T-helper 2 cell treated with Interferon-gamma antibody and Interleukin-4, amounts not matched to agents 100 ng/mL and 5 ng/mL, for 36 hours (primary cell): ENCODE measurements around the gene TRPV6. TPM values are rescaled to one million over a fixed set of nuclear protein-coding genes. Genes with fewer than 3 reads are reported as not detected.

Source experiments
- intact Hi-C: fragments of 100-400 bp; cut with micrococcal nuclease; formaldehyde crosslinking; loops from one replicate; pipeline ENCODE4 v1.15.1; 2023
- total RNA-seq: library from RNA; stranded (reverse); gene quantifications from 2 replicates; pipeline ENCODE4 v1.2.3, GENCODE V29; 2022

Gene TRPV6
- total RNA-seq, 1 donor from 2014 or later = not detected

DNA sequence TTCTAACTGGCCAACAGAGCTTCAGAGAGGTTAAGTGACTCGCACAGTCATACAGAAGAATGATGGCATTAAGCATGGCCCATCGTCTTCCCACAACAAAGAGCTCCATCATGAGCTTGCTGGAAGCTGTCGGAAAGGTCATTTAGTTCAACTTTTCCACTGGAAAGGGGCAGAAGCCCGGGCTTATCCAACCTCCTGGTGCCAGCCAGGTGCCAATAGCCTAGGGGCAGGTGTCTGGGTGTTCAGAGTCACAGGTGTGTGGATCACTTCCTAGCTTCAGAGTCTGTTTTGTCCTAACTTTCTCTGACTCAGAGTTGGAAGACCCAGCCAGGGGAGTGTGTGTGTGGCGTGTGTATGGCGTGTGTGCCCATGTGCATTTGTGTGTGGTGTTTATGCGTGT, 1.3 kb upstream of the TRPV6 start:
- intact Hi-C loops = no loop called here

DNA sequence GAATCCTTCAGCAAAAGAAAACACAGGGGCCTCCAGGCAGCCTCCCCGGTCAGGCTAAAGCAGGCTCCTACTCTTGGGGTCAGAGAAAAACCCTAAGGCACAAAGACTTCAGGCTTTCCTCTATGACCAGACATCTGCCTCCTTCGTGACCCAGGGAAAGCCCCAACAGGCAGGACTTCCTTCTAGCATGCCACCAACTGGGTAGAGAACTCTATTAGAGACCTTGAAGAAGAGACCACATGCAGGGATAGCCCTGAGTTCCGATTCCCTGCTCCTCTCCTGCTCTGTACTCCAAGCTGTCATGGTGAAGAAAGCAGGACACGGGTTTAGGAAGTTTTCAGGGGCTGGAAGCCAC, 1.3 kb downstream of the TRPV6 start:
- intact Hi-C loops = no loop called here

DNA sequence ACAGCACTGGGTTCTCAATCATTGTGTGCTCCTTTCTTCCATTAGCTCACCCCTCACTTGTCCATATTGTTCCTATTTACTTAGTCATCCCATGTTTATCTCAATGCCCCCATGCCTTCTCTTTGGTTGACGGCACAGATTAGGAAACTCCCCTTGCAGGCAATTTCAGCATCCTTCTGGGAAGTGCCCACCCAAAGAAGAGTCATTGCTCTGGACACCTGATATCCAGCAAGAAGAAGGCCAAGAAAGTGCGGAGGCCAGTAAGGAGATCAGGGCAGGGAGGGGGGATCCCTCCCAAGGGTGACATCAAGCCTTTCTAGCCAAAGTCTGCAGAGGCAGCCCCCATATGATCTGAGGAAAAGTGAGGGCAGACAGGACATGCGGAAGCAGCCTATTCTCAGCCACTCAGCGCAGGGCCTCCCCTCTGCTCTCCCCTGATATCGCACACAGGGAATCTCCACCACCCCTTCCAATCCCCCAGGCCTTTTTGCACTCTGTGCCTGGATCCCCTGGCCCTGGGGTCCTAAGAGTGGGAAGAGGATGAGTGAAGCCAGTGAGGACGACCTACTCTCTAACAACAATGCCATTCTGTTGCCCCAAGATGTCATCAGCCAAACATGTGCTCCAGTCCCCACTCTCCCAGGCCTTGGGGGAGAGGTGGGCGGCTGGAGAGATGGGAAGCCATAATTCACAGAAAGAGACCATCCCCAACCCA, 1.8 kb downstream of the TRPV6 start:
- intact Hi-C loops = no loop called here

DNA sequence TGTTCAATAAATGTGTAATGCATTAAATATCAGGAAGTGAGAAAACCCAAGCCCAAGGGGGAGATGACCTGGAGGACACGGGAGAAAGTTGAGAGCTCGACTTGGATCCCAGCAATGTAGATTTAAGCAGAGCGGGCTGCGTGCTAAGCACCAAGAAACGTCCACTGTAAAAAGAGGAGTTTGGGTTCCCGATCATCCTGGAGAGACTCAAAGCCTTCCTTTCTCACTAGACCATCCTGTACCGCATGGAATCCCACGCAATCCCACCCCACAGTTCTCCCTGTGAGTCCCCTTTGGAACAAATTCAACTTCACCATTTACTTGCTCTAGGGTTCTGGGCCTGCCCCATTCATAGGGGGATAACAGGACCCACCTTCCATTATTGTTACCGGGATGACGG, 2.4 kb downstream of the TRPV6 start:
- intact Hi-C loops = no loop called here

DNA sequence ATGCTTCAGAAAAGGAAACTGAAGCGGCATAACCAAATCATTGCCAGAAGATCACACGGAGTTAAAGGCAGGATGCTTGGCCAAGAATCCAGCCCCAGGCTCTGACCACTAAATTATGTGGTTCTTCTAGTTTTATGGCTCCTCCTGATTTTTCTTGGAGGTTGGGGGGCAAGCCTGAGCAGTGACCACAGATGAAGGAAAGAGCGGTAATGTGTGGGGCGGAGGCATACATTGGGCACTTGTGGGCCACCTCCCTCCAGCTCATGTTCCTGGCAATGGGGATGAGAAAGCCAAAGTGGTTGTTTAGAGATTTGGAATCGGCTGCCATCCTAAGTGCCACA, 3.2 kb downstream of the TRPV6 start:
- intact Hi-C loops = no loop called here

DNA sequence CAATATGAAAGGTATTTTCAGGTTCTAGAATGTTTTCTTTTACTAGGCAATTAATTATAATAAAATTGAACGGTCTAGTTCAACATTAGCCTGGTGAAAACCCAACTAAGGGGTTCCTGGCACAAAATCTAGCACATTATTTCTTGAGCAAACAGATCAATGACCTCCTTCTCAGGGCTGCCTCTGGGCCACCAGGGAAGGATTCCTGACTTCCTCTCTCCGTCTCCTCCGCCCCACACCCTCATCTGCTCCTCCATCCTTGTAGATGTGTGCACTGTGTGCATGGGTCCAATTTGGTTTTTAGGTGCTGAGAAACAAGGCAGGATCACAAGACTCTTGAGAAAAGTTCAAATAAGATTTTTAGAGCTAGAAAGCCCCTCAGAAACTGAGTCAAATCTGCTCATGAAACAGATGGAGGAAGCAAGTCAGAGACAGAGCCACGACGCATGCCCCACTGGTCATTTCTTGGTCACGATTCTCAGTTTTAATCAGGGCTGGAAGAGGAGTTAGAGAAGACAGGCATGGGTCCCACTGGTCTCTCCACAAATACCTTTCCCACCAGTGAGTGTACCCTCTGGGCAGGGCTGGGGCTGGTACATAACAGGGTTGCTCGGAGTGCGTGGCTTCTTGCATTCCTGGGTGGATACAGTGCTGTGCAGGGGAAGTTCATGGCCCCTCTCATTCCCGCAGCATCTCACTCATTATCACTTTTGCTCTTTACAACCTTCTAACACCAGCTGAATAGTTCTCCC, 3.8 kb downstream of the TRPV6 start:
- intact Hi-C loops = loop anchor here (2.0 kb wide), 1 partner anchor 121 kb away; no protein-coding TSS in a partner anchor

DNA sequence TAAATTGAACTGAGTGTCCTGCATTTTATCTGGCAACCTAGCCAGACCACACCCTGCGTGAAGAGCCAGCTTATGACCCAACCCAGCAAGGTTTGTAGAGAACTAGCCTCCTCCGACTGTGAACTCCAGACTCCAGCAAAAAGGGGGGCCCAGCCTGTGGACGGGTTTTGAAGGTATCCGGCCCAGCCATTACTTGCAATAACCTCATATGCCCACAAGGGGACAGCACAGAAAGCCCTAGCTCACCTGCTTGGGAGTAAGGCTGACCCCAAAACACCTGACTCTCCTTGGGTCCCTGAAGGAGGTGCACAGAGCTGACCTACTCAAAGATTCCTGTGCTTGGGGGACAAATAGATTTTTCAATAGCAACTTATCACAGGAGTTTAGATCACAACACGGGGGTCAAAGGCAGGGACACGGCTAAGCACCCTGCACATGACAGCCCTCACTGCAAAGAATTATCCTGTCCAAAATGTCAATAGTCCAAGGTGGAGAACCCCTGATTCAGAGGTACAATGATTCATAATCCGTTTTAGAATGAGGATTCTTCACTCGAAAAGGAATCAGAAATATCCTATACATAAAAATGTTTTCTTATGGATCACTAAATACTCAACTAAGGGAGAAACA, 4.6 kb downstream of the TRPV6 start:
- intact Hi-C loops = loop anchor here (2.0 kb wide), 1 partner anchor 122 kb away; no protein-coding TSS in a partner anchor

DNA sequence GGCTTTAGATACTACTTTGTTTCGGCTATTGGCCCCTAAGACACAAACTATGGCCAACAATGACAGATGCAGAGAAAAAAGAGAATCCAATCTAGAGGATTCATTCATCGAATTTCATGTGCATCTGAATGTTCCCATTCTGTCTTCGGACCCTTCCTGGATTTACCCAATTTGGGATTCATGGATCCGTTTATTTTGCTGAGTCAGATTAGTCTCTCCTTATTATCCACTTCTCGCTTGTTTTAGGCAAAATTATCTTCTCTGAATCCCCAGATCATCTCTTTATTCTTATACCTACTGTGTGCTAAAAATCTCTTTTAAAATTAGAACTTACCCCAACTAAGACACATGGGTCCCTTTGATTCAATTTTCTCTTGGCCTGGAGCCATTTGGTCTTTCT, 6.5 kb downstream of the TRPV6 start:
- intact Hi-C loops = no loop called here

DNA sequence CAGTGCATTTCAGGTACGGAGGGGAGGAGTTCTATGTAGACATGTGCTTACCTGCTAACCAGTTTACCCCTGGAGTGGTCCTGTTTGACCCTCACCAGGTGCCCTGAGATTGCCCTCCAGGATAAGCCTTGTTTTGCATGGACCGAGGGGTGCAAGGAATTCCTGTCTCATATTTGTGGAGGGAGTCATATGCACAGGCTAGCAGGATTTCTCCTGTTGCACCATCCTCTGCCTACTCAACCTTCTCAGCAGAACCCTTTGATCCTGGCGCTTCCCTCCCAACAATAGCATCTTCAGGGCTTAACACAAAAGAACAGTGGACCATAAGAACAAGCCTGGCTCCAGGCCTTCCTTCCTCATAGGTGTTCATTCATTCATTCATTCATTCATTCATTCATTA, 7.2 kb downstream of the TRPV6 start:
- intact Hi-C loops = no loop called here

DNA sequence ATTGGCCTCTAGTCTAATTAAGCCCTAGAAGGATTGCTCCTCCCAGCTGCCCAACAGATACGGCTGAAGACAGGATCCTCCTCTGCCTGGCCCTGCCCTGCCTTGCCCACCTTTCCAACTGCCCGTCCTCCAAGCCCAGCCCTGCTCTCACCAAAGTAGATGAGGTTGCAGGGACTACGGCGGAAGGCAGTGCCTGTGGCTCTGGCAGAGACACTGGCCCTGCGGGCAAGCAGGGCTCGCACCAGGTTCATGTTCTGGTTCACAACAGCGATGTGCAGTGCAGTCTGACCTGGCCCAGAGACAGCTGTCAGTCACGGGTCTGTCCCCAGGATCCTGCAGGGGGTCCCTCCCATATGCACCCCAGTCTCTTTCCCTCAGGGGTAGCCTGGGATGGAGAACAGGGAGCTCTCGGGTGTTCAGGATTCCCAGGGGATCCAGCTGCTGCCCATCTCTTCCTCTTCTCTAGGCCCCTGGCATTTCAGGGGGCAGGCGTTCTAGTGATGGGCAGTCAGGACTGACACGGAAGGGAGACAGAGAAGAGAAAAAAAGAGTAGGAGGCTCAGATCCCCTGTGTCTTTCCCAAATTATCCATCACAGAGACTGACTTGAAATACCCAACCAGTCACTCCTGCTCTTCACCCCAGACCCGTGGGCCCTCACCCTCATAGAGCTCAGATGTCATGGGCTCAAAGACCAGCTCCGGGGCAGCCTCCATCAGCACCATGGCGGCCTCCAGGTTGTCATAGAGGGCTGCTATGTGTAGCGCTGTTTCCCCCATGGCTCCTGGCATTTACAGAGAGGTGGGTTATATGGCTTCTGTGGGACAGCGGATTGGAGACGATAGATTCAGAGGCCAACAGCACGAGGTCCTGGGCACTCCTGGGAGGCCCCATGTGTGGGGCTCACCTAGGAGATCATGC, 8.3 kb downstream of the TRPV6 start:
- intact Hi-C loops = no loop called here

DNA sequence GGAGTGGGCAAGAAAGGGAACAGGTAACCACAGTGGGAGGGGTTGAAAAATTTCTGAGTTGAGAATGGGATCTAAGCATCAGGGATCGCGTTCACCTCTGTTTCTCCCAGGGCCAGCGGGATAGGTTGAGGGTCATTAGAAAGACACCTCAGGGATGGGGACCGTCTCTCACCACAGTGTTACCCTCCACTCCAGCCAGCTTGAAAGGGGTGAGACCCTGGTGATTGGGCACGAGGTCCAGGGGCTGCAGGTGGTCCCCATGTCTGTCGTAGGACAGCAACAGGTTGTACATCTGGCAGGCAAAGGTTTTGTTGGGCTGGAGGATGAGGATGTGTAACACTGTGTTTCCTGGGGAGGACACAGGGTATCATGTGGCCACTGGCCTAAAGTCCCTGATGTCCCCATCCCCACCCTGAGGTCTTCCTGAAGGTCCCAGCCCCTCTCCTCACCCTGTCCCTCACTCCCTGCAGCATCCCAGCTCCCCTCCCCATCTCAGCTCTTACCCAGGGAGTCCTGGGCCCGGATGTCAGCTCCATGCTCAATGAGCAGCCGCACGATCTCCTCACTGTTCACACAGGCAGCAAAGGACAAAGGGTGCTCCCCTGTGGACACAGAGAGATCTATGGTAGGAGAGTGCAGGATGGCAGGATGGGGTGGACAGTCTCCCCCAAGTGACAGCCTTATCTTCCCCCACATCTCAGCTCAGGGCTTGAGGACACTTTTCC, 9.1 kb downstream of the TRPV6 start:
- intact Hi-C loops = no loop called here

DNA sequence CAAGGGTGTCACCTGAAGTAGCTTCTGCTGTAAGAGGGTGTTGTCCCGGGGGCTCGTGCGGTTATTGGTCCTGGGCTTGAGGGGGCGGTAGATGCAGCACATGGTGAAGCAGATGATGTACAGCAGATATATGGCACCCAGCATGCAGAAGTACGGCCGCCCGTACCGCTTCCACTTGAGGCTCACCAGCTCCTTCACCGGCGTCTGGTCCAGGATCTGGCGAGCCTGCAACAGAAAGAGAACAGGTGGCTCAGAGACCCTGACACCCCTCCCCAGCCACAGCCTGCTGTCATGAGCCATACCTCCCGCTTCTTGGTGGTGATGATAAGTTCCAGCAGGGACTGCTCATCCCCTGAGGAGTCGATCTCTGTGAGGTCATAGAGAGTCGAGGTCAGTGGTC, 10.1 kb downstream of the TRPV6 start:
- intact Hi-C loops = no loop called here

DNA sequence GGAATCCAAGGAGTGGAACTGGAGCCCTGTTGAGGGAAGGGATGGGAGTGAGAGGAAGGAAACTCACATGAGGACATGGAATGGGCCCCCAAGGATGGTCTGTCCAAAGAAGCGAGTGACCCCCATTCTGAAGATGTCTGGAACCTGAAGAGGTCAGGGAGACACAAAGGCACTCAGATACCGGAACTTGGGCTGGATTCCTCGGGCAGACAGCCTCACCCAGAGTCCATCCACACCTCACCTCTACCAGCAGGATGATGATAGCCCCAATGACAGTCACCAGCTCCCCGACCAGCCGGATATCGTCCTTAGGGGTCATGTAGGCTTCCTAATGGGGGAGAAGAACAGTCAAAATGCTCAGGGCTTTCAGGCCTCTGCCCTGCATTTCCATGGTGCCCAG, 10.7 kb downstream of the TRPV6 start:
- intact Hi-C loops = no loop called here

DNA sequence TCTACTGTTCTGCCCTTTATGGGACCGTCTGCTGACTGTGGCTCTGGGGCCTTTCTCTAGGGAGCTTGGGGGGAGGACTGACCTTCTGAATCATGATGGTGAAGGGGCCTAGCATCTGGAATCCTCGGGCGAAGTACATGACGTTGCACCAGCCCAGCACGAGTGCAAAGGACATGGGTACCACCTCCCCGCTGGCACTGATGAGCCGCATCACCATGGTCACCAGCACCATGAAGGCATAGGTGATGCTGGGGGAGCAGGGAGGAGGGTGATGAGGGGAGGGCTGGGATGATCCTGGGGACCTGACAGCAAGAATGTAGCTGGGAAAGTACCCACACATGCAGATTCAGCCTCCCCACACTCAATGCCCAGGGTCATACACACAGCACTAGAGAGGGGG, 11.1 kb downstream of the TRPV6 start:
- intact Hi-C loops = no loop called here

DNA sequence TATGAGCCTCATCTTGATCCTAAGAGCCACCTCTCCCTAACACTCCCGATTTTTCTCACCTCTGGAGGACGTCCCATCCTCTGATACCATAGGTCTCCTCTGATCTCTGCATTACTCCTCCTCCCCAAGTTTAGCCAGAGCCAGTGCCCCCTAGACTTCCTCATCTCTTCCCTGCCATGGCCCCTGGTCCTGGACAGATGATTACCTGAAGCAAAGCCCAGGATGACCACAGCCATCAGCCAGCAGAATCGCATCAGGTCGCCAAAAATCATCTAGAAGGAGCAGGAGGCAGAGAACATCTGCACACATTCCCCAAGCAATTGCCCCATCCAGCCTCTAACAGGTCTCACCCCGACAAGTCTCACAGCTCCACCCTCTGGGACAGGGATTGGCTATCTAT, 11.7 kb downstream of the TRPV6 start:
- intact Hi-C loops = no loop called here

DNA sequence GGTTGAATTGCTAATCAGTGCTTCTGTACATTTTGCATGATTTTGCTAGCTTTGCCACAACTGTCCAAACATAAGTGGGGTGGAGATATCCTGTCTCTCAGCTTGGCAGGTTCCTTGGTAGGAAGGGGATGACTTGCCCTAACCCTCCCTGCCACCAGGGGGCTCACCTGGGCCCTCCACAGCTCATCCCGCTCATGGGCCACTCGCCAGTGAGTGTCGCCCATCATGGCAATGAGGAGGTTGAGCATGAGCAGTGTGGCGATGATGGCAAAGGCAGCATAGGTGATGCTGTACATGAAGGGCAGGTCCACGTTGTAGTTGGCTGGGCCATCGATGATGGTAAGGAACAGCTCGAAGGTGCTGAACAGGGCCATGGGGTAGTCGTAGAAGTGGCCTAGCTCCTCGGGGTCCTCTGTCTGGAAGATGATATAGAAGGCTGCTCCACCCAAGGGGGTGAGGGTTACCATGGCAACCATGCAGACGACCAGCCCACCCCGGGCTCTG, 12.2 kb downstream of the TRPV6 start:
- intact Hi-C loops = no loop called here

DNA sequence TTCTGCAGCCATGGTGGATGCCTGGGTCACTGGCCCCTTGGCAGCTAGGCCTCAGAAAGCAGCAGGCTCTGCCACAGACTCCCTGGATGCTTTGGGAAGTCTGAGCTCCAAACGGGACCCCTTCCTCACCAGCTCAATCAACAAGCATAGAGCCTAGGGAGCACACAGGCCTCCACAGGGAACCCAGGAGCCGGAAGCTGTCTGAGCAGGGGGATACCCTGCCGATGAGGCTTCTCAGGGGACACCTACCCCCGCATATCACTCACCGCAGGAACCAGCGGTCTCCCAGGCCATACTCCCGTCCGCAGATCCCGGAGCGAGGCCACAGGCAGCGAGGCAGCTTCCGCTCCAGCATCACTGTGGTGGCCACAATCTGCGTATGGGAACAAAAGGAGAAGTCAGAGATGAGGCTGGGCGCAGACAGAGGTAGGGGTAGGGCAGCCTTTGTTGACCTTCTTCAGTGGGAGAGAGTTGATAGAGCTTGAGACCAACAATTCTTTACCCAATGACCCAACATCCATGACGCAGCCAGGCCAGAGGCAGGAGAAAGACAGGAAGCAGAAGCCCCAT, 13.4 kb downstream of the TRPV6 start:
- intact Hi-C loops = no loop called here

DNA sequence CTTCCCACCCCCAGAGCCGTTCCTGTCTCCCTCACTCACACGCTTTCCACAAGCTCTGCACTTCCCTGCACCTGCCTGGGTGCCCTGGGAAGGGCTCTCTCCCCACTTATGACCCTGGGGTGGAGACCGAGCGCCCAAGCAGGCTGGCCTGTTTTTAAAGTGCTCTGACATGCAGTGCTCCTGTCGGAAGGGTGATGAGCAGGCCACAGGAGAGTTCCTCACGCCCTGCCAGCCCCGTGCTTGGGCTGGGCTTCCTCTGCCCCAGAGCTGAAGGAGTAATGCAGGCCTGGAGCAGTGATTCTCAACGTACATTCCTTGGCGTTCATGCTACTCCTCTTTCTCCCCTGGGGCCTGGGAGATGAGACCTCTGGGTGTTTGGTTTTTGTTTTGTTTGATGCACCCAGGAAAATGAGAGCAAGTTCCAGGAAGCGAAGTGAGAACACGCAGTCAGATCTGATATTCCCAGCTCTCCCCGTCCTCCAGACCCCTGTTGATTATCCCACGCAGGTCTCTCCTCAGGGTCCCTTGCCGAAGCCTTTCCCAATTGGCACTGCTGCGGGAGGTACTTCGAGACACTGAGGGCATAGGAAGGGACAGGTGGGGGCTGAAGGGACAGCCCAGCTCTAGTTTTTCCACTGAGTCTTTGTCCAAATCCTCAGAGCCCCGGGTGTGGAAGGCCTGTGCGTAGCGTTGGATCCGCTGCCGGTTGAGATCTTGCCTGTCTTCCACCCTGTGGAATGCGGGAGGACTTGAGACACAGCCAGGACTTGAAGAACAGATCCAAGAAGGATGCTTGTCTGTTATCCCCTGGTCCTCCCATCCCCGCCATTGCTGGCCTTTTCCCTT, 14.1 kb downstream of the TRPV6 start:
- intact Hi-C loops = no loop called here

DNA sequence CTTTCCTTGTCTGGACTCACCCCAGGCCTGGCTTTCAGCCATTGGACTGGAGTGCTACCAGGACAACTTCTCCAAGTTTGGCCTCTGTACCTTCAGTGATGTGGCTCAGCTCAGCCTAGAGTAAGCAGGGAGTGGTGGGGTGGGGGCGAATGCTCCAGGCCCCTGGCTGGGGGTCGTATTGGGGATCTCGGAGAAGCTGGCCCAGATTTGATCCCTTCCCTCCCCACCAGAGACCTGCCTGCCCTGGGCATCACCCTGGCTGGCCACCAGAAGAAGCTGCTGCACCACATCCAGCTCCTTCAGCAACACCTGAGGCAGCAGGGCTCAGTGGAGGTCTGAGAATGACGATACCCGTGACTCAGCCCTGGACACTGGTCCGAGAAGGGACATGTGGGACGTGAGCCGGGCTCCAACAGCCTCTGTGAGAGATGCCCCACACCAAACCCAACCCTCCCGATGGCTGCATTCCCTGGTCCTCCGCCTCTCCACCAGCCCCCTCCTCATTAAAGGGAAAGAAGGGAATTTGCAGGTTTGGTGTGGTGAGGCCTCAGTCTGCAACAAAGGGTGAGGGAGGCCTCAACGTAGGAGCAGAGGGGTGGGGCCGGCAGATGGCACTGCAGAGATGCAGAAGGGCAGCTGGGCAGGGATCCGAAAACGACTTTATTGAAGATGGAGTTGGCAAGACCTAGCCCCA, 14.8 kb downstream of the TRPV6 start:
- intact Hi-C loops = no loop called here
